ENCODE data around the gene MCF2L2. TPM values are rescaled to one million over a fixed set of nuclear protein-coding genes. Genes with fewer than 3 reads are reported as not detected.
"Not testable (repeated sequence)": the region's sequence is repeated elsewhere in the genome, so short reads cannot be mapped to it uniquely, and the experiment has no call there.

Gene MCF2L2, protein sequence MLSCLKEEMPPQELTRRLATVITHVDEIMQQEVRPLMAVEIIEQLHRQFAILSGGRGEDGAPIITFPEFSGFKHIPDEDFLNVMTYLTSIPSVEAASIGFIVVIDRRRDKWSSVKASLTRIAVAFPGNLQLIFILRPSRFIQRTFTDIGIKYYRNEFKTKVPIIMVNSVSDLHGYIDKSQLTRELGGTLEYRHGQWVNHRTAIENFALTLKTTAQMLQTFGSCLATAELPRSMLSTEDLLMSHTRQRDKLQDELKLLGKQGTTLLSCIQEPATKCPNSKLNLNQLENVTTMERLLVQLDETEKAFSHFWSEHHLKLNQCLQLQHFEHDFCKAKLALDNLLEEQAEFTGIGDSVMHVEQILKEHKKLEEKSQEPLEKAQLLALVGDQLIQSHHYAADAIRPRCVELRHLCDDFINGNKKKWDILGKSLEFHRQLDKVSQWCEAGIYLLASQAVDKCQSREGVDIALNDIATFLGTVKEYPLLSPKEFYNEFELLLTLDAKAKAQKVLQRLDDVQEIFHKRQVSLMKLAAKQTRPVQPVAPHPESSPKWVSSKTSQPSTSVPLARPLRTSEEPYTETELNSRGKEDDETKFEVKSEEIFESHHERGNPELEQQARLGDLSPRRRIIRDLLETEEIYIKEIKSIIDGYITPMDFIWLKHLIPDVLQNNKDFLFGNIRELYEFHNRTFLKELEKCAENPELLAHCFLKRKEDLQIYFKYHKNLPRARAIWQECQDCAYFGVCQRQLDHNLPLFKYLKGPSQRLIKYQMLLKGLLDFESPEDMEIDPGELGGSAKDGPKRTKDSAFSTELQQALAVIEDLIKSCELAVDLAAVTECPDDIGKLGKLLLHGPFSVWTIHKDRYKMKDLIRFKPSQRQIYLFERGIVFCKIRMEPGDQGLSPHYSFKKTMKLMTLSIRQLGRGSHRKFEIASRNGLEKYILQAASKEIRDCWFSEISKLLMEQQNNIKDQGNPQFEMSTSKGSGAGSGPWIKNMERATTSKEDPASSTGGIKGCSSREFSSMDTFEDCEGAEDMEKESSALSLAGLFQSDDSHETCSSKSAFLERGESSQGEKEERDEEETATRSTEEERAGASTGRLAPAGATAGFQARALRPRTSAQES
- total RNA-seq, result 0.43 and 0.71 TPM in 2 replicates
- long read RNA-seq, partial matches to known transcripts, result 0 of 8 reads
- long read RNA-seq, other reads (novel, unspliced or antisense), result 8 of 8 reads

DNA sequence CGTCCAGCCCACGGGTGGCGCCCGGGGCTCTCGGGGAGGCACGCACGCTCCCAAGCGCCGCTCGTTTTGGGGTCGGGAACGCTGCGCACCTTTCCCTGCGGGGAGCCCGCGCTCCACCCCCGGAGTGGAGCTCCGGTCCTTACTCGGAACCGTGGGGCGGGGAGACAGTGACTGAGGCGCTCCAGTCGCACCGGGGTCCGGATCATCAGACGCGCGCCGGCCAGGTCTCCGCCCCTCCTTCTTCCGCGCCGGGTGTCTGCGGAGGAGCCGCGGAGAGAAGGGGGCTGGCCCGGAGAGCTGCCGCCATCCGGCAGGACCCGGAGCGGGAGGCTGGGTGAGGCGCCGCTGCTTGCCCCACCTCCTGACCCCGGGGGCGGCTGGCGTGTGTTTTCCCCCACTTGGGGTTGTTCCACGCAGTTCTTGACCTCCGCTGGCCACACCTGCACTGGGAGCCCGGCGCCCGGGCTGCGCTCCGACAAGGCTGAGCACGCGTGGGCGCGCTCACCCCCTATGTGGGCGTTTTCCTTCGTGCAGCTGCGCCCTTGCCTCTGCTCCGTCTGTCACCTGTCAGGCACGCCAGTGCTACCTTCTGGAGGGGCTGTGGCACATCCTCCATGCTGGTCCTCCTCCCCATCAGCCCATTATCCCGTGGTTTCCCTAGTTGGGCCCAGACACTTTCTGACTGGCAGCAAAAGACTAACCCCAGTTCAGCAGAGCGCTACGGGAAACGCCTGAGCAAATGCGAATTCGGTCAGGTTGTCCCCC, at the start of gene MCF2L2:
Gene MCF2L2, minus strand, starts transcription at position 173 of the 765 bp plus-strand sequence. CDS start 642 bp downstream, outside the sequence.
- no peaks in the 10 kb centered on the region for H3K9me3 Mint-ChIP-seq (ENCODE audit: low read depth)
- peak; percentile 38 for DNase-seq (ENCODE audit: low spot score, unreplicated experiment)
- peak within 1 kb of the TSS; percentile 43 for H3K27ac Mint-ChIP-seq
- H3K4me3 Mint-ChIP-seq (ENCODE audit: low read depth), result peak within 1 kb of the TSS; percentile 75
- H3K36me3 Mint-ChIP-seq (ENCODE audit: insufficient read depth), result no peaks in the 10 kb centered on the region
- TF ChIP-seq, protein P1, sequence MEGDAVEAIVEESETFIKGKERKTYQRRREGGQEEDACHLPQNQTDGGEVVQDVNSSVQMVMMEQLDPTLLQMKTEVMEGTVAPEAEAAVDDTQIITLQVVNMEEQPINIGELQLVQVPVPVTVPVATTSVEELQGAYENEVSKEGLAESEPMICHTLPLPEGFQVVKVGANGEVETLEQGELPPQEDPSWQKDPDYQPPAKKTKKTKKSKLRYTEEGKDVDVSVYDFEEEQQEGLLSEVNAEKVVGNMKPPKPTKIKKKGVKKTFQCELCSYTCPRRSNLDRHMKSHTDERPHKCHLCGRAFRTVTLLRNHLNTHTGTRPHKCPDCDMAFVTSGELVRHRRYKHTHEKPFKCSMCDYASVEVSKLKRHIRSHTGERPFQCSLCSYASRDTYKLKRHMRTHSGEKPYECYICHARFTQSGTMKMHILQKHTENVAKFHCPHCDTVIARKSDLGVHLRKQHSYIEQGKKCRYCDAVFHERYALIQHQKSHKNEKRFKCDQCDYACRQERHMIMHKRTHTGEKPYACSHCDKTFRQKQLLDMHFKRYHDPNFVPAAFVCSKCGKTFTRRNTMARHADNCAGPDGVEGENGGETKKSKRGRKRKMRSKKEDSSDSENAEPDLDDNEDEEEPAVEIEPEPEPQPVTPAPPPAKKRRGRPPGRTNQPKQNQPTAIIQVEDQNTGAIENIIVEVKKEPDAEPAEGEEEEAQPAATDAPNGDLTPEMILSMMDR (IDR thresholded peaks at IDR 0.05; ENCODE audit: unreplicated experiment), result no peak
- H3K4me1 Mint-ChIP-seq (ENCODE audit: low read depth), result peaks cover 5% of the 10 kb centered on the region
- peaks cover 73% of the 10 kb centered on the region for H3K27me3 Mint-ChIP-seq

DNA sequence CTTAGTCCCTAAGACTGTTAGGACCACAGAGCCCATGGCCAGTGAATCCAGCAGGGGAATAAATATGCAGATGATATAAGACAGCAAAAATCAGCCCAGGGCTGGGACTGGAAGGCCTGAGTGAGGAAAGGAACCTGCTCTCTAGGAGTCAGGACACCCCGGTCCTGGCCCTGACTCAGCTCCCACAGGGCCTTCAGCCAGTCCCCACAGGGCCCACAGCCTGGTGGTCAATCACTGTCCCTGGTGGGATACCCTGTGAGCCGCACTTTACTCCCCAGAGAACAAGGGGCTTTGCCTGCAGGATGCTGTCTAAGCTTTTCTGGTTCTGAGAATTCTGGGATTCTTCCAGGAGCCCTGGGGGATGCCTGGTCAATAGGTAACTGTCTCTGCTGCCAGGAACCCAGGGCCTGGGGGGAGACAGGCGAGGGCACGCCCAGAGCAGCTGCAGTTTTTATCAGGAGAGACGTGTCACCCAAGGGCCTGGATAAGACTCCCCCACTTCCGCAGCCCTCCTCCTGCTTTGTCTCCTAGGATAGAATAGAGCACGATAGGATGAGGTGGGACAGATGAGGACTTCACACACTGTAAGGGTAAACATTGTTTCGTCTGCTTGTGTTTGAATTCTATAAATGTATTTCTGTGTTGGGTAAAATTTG, 49.5 kb upstream of the MCF2L2 start:
- Mint-ChIP-seq H3K9me3 (ENCODE audit: low read depth) (no peaks in the 10 kb centered on the region), H3K36me3 (ENCODE audit: insufficient read depth) (no peaks in the 10 kb centered on the region), H3K27ac (no peak overlapping the region), H3K4me1 (ENCODE audit: low read depth) (no peaks in the 10 kb centered on the region), H3K4me3 (ENCODE audit: low read depth) (no peak overlapping the region), H3K27me3 (no peaks in the 10 kb centered on the region)
- DNase-seq (ENCODE audit: low spot score, unreplicated experiment), result no peak
- TF ChIP-seq, protein P1 (IDR thresholded peaks at IDR 0.05; ENCODE audit: unreplicated experiment), result no peak

DNA sequence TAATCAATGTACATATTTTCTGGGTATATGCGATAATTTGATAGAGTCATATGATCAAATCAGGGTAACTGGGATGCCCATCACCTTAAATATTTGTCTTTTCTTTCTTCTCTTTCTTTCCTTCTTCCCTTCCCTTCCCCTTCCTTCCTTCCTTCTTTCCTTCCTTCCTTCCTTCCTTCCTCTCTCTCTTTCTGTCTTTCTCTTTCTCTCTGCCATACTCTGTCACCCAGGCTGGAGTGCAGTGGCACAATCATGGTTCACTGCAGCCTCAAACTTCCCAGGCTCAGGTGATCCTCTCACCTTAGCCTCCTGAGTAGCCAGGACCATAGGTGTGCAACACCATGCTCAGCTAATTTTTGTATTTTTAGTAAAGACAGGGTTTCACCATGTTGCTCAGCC, 47.3 kb upstream of the MCF2L2 start:
- not testable (repeated sequence) for H3K9me3 Mint-ChIP-seq (ENCODE audit: low read depth); H3K27me3 Mint-ChIP-seq; DNase-seq (ENCODE audit: low spot score, unreplicated experiment); H3K27ac Mint-ChIP-seq; H3K4me3 Mint-ChIP-seq (ENCODE audit: low read depth); H3K36me3 Mint-ChIP-seq (ENCODE audit: insufficient read depth); H3K4me1 Mint-ChIP-seq (ENCODE audit: low read depth)

DNA sequence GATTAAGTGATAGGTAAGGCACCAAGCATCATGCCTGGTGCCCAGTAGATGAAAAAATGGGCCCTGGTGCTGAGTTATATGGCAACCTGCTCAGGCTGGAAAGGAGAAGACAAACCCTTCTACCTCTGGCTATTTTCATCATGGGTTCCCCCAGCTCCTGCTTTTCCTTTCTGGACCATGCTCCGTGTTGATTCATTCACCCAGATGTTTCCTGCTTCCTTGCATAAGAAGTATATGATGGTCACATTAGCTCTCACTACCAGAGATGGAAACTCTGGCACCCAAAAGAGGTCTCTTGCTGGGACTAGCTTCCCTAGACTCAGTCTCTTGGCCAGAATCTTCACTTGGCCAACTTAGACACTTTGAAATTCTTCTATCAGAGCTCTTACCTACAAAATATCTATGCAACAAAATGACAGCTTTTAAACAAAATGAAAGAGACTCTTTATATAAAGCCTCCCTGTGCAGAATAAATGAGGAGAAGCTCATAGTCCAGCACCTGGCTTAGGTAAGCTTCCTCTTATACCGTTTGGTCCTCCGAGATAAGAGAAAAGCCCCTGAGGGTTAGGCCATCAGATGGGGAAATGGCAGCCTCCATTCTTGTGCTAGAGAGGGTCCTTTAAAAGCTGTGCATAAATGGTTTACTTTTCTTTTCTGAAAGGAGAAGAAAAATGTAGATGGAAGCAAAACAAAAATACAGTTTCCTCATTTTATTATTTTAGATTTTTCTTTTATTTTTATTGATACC, 46.8 kb upstream of the MCF2L2 start:
- no peaks in the 10 kb centered on the region for H3K27me3 Mint-ChIP-seq
- H3K4me1 Mint-ChIP-seq (ENCODE audit: low read depth), result no peaks in the 10 kb centered on the region
- H3K9me3 Mint-ChIP-seq (ENCODE audit: low read depth), result no peaks in the 10 kb centered on the region
- H3K4me3 Mint-ChIP-seq (ENCODE audit: low read depth), result no peak overlapping the region
- DNase-seq (ENCODE audit: low spot score, unreplicated experiment), result no peak
- no peak overlapping the region for H3K27ac Mint-ChIP-seq
- H3K36me3 Mint-ChIP-seq (ENCODE audit: insufficient read depth), result no peaks in the 10 kb centered on the region
- TF ChIP-seq, protein P1 (IDR thresholded peaks at IDR 0.05; ENCODE audit: unreplicated experiment), result no peak
